IPS-18c (cell line): ENCODE measurements around the gene CAV1.
A peak's percentile ranks its signal among the peaks of the same experiment; 100 is the strongest.
"Not testable (repeated sequence)": the region's sequence is repeated elsewhere in the genome, so short reads cannot be mapped to it uniquely, and the experiment has no call there.

Source experiments
- H3K4me3 ChIP-seq: 2 replicates; pipeline ENCODE4 v1.7.0; 2013; ENCODE audit warnings: low read depth, mild to moderate bottlenecking, low read length, moderate library complexity; ENCODE audit not compliant: insufficient read depth
- H3K9me3 ChIP-seq: one replicate; pipeline ENCODE4 v1.6.1; 2013; ENCODE audit warnings: mild to moderate bottlenecking, low read length, moderate library complexity; ENCODE audit not compliant: control insufficient read depth, insufficient read depth

Gene CAV1

DNA sequence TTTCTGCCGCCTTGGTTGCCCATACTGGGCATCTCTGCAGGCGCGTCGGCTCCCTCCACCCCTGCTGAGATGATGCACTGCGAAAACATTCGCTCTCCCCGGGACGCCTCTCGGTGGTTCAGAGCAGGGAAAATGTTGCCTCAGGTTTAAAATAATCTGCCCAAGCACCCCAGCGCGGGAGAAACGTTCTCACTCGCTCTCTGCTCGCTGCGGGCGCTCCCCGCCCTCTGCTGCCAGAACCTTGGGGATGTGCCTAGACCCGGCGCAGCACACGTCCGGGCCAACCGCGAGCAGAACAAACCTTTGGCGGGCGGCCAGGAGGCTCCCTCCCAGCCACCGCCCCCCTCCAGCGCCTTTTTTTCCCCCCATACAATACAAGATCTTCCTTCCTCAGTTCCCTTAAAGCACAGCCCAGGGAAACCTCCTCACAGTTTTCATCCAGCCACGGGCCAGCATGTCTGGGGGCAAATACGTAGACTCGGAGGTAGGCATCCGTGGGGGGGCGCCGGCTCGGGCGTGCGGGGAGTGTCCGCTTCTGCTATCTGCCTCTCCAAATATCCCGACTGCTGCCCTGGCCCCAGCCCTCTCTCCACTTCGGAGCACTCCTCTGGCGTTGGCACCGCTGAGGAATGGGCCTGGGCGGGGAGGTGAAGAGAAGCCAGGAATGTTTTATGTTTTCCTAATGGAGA lies at the start of gene CAV1:
TSS of gene CAV1 (plus strand) at position 428 of the 689 bp plus-strand sequence. CDS start at position 455, 27 bp downstream.
- Histone ChIP-seq H3K9me3 (no peaks in the 10 kb centered on the region), H3K4me3 (peak within 1 kb of the TSS; percentile 68)

DNA sequence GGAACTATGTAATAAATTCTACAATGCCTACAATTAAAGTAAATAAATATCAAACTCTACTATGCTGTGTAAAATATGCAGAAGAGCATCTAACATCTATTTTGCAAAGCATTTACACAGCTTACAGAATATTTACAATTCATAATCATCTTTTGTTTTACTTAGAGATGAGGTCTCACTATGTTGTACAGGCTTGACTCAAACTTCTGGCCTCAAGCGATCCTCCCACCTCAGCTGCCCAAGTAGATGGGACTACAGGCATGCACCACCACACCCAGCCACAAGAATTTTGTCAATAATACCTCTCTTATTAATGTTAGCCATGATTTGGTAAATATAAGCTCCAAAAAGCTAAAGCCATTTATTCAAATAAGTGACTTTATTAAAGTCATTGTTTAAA lies 47.2 kb upstream of the CAV1 start:
- Histone ChIP-seq H3K4me3 (no peak overlapping the region), H3K9me3 (no peaks in the 10 kb centered on the region)

DNA sequence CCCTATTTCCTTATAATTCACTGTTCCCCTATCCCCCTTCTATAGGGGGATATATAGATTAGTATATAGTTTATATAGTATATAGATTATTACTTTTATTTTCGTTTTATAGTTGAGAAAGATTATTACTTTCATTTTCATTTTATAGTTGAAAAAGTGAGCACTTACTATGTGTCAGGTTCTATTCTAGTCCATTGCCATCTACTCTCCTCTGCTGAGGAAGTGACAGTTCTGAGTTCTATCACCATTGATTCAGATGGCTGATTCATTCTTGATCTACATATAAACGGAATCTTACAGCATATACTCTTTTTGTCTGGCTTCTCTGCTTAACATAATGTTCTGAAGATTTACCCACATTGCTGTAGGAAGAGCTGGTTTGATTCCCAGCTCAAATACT lies 46.0 kb upstream of the CAV1 start:
- no peak overlapping the region for H3K4me3 ChIP-seq
- no peaks in the 10 kb centered on the region for H3K9me3 ChIP-seq

- Histone ChIP-seq H3K9me3 (no peaks in the 10 kb centered on the region), H3K4me3 (no peak overlapping the region)
Measured at GRCh38 chr7:116483271-116483942, 41.4 kb upstream of the CAV1 start.

DNA sequence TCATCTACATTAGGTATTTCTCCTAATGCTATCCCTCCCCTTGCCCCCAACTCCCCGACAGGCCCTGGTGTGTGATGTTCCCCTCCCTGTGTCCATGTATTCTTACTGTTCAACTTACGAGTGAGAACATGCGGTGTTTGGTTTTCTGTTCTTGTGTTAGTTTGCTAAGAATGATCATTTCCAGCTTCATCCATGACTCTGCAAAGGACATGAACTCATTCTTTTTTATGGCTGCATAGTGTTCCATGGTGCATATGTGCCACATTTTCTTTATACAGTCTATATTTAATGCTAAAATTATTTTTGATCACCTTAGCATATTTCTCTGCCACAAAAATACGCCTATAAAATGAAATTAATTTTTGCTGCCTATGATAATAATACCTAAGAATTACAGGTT lies 40.4 kb upstream of the CAV1 start:
- not testable (repeated sequence) for H3K4me3 ChIP-seq, H3K9me3 ChIP-seq

GRCh38 chr7:116487907-116488521 lies 36.8 kb upstream of the CAV1 start:
- Histone ChIP-seq H3K4me3 (no peak overlapping the region), H3K9me3 (no peaks in the 10 kb centered on the region)

GRCh38 chr7:116490351-116490750 lies 34.5 kb upstream of the CAV1 start:
- no peaks in the 10 kb centered on the region for H3K9me3 ChIP-seq
- H3K4me3 ChIP-seq, result no peak overlapping the region

DNA sequence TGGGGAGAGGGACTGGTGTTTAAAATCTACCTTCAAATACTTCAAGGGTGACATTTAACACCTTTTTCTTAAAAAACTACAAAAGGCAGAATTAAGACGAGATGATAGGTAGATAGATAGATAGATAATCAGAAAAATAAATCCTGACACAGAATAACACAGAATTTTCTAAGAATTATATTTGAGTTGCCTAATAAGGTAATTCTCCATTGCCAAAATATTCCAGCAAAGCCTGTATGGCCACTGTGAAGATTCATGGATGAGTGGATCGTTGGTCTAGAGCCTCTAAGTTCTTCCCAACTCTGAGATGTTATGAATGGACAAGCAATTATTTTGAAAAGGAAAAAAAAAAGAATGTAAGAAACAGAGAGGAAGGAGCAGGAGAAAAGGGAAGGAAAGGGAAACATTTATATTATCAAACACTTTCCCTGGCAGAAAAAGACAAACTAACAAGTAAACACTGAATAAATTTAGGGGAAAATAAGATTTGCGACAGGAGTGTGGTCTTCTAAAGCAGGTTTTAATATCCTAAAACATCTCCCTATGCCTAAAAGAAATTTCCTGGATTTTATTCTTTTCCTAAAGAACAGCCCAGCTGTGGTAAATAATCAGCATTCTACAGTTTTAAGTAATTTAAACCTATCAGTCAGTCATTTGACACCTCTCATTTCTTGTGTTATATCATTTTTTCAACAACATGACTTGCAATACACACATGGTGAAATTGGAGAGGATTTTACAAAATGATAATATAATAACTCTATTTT lies 32.8 kb upstream of the CAV1 start:
- H3K9me3 ChIP-seq, result no peaks in the 10 kb centered on the region
- no peak overlapping the region for H3K4me3 ChIP-seq

DNA sequence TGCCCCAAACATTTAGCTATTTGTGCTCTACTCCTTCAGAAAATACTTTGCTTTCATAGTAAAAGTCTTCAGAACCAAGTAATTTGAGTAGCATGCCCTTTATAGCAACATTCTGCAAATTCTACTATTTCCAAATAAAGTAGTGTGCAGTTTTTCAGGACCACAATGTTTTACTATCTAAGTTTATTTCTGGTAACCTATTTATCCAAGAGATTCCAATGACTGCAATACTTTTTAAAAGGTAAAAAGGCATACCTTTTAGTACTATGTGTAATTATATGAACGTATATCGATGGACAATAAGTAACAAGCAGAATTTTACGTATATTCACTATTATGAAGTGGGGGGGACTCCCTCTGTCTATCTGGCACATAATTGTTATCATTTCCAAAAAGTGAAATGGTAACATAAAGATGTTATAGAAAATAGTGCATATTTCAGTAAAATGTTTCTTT lies 32.2 kb upstream of the CAV1 start:
- Histone ChIP-seq H3K4me3 (no peak overlapping the region), H3K9me3 (no peaks in the 10 kb centered on the region)

GRCh38 chr7:116493449-116493848 lies 31.4 kb upstream of the CAV1 start:
- Histone ChIP-seq H3K9me3 (no peaks in the 10 kb centered on the region), H3K4me3 (no peak overlapping the region)

DNA sequence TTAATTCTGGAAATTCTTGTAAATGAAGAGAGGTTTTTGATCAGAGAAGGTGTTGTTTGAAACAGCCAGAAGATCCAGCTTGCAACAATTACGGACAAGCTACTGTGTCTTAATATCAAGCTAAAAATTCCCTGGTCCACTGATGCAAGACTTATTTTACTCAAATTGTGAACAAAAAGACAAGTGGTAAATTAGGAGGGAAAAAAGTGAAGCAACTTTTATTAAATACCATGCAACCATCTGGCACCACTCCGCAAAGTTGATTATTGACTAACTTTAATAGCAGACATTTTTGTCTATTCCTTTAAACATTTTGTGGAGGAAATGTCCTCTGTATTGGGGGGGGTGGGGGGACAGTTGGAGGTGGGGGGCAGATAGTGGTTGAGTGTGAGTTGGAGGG lies 30.4 kb upstream of the CAV1 start:
- Histone ChIP-seq H3K4me3 (no peak overlapping the region), H3K9me3 (no peaks in the 10 kb centered on the region)

- H3K9me3 ChIP-seq, result no peaks in the 10 kb centered on the region
- no peak overlapping the region for H3K4me3 ChIP-seq
Measured at GRCh38 chr7:116495736-116496135, 29.1 kb upstream of the CAV1 start.

- no peak overlapping the region for H3K4me3 ChIP-seq
- H3K9me3 ChIP-seq, result no peaks in the 10 kb centered on the region
Measured at GRCh38 chr7:116496653-116497052, 28.2 kb upstream of the CAV1 start.

DNA sequence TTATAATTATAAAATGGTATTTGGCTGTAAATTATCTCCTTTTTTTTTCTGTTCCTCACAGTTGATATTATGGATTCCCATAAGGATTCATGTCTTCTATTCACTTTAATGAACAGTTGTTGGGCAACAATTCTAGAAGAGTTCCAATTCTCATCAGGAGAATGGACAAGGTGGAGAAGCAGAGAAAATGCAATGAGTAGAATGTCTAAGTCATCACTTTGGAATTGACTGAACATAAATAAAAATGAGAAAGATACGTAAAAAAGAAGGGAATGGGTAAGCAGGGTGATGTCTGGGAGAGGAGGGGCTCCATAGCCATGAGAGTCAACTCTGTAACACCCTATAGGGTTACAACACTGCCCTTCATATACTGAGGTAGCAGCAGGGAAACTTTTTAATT lies 27.1 kb upstream of the CAV1 start:
- Histone ChIP-seq H3K4me3 (no peak overlapping the region), H3K9me3 (no peaks in the 10 kb centered on the region)

DNA sequence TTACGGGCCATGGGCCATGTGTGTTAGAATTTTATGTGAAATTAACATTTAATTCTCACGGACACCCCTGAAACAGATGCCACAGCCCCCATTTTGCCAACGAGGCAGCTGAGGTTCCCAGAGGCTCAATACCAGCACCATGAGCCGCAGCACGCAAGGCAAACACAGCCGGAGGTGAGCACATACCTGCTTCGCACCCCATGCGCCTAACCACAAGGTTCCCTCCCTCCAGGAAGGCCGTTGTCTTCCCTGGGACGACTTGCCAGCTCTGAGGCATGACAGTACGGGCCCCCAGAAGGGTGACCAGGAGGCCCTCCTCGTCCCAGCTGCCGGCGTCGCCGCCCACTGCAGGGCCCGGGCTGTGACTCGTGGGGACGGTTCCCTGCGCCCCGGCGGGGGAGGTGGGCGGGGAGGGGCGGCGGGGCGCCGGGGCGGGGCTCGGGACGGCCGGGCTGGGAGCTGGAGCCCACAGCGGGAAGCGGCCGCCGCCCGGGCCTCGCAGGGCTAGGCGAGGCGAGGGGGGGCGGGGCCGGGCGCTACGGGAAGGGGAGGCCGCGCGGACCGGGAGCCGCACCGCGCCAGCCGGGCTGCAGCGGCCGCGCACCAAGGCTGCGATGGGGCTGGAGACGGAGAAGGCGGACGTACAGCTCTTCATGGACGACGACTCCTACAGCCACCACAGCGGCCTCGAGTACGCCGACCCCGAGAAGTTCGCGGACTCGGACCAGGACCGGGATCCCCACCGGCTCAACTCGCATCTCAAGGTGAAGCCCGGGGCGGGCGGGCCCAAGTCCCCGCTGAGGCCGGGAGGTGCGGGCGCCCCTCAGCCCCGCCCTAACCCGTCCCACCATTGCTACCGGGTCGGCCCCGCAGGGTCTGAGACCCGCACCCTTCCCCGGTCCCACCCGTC lies 25.4 kb upstream of the CAV1 start, which contains the start of gene CAV2:
TSS of gene CAV2 (plus strand) at position 571 of the 910 bp plus-strand sequence. CDS start at position 615, 44 bp downstream.
- Histone ChIP-seq H3K9me3 (no peaks in the 10 kb centered on the region), H3K4me3 (peak within 1 kb of the TSS; percentile 67)

GRCh38 chr7:116500078-116500853 lies 24.6 kb upstream of the CAV1 start:
- no peaks in the 10 kb centered on the region for H3K9me3 ChIP-seq
- peak overlapping the region; percentile 67 for H3K4me3 ChIP-seq
